ENCODE results near the gene PLA2G6. TPM values are rescaled to one million over a fixed set of nuclear protein-coding genes. Genes with fewer than 3 reads are reported as not detected.

PLA2G6 gene
- total RNA-seq, 2 experiments from 2014 or later = 52.4 to 53.6 TPM

DNA sequence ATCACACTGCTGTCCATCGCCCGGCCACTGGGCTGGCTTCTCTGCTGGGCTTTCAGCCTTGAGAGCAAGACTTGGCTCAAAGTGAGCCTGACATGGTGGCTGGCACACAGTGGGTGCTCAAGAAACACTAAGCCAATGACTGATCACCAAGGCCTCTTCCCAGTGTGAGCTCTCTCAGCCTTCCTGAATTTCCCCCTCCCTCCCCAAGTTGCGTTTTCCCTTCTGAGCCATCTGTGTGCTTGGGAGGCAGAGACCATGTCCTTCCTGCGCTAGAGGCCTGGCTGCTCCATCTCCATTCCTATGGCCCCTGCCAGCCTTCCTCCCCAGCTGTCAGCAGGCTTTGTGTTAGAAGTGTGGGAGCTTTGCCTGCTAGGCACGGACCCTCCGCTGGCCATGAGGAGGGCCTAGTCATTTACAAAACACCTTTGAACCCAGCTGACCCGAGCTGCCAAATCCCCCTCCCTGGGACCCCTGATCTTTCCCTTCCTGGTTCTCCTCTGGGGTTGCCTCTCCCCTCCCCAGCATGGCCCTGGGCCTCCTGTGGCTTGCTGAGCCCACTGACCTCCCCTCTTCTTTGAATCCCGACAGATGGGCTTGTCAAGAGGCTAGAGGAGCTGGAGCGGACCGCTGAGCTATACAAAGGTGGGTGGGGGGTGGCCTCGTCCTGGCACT lies 111.2 kb downstream of the PLA2G6 start:
- Mint-ChIP-seq H3K27ac (no peak overlapping the region), H3K27me3 (no peaks in the 10 kb centered on the region), H3K4me1 (ENCODE audit: low read depth) (no peaks in the 10 kb centered on the region), H3K4me3 (no peak overlapping the region), H3K36me3 (ENCODE audit: low read depth) (peaks cover 11% of the 10 kb centered on the region), H3K9me3 (no peaks in the 10 kb centered on the region)
- ATAC-seq = no peak
- intact Hi-C loops (cut with micrococcal nuclease) = no loop called here
- CTCF ChIA-PET = interaction anchor here (0.9 to 4.1 kb wide), 3 partner anchors 17 to 43 kb away, joined by 3 to 25 read pairs (median 4); no protein-coding TSS in a partner anchor
- no peak for DNase-seq
- POLR2A ChIA-PET = no interaction called here
- TF ChIP-seq, protein P1, sequence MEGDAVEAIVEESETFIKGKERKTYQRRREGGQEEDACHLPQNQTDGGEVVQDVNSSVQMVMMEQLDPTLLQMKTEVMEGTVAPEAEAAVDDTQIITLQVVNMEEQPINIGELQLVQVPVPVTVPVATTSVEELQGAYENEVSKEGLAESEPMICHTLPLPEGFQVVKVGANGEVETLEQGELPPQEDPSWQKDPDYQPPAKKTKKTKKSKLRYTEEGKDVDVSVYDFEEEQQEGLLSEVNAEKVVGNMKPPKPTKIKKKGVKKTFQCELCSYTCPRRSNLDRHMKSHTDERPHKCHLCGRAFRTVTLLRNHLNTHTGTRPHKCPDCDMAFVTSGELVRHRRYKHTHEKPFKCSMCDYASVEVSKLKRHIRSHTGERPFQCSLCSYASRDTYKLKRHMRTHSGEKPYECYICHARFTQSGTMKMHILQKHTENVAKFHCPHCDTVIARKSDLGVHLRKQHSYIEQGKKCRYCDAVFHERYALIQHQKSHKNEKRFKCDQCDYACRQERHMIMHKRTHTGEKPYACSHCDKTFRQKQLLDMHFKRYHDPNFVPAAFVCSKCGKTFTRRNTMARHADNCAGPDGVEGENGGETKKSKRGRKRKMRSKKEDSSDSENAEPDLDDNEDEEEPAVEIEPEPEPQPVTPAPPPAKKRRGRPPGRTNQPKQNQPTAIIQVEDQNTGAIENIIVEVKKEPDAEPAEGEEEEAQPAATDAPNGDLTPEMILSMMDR (IDR thresholded peaks at IDR 0.05) = no peak

GRCh38 chr22:38069372-38070249 lies 112.0 kb downstream of the PLA2G6 start:
- H3K4me1 Mint-ChIP-seq (ENCODE audit: low read depth) = no peaks in the 10 kb centered on the region
- intact Hi-C loops (cut with micrococcal nuclease) = no loop called here
- ChIA-PET CTCF (interaction anchor here (0.7 to 4.1 kb wide), 4 partner anchors 16 to 43 kb away, joined by 3 to 25 read pairs (median 4); no protein-coding TSS in a partner anchor), POLR2A (no interaction called here)
- no peaks in the 10 kb centered on the region for H3K27me3 Mint-ChIP-seq
- H3K9me3 Mint-ChIP-seq = no peaks in the 10 kb centered on the region
- no peak for ATAC-seq
- DNase-seq = no peak
- peaks cover 11% of the 10 kb centered on the region for H3K36me3 Mint-ChIP-seq (ENCODE audit: low read depth)
- H3K27ac Mint-ChIP-seq = no peak overlapping the region
- TF ChIP-seq, protein P1 (IDR thresholded peaks at IDR 0.05) = no peak
- no peak overlapping the region for H3K4me3 Mint-ChIP-seq

GRCh38 chr22:38068641-38069371 lies 112.8 kb downstream of the PLA2G6 start:
- intact Hi-C loops (cut with micrococcal nuclease) = no loop called here
- Mint-ChIP-seq H3K27ac (no peak overlapping the region), H3K4me3 (no peak overlapping the region), H3K4me1 (ENCODE audit: low read depth) (no peaks in the 10 kb centered on the region), H3K36me3 (ENCODE audit: low read depth) (peaks cover 11% of the 10 kb centered on the region), H3K27me3 (no peaks in the 10 kb centered on the region), H3K9me3 (no peaks in the 10 kb centered on the region)
- POLR2A ChIA-PET = no interaction called here
- ATAC-seq (no peak), DNase-seq (no peak)
- TF ChIP-seq, protein P1 (IDR thresholded peaks at IDR 0.05) = no peak
- CTCF ChIA-PET = interaction anchor here (1.4 to 4.1 kb wide), 2 partner anchors 15 to 17 kb away, joined by 4 to 25 read pairs; no protein-coding TSS in a partner anchor

DNA sequence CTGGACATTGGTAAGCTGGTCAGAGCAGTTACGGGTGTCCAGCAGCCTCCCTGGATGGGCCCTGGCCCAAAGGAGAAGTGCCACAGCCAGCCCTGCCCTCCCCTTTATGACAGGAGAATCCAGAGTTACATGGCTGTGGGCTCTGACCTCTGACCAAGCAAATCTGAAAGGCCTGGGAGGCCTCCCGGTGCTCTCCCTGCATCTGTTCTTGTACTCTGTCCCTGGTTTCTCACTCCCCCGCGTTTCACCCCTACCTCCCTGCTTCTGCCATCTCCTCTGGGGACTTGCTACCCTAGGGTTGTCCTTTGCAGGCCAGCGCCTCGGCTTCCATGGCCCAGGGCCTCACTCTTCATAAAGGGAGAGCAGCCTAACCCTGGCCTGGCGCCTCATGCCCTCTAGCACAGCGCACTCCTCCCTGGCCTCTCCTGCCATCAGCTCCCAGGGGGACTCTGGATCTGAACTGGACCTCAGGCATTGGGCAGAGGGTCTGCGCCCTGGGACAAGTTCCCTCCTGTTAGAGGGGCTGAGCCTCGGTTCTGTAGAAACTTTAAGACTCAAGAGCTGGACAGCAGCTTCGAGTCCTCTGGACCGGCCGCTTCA lies 113.8 kb downstream of the PLA2G6 start:
- DNase-seq = no peak
- ChIA-PET CTCF (interaction anchor here (1.0 to 4.1 kb wide), 2 partner anchors 14 to 16 kb away, joined by 3 to 25 read pairs; no protein-coding TSS in a partner anchor), POLR2A (no interaction called here)
- TF ChIP-seq, protein P1 (IDR thresholded peaks at IDR 0.05) = no peak
- ATAC-seq = no peak
- Mint-ChIP-seq H3K27ac (no peak overlapping the region), H3K9me3 (no peaks in the 10 kb centered on the region), H3K36me3 (ENCODE audit: low read depth) (peaks cover 8% of the 10 kb centered on the region), H3K4me3 (no peak overlapping the region), H3K4me1 (ENCODE audit: low read depth) (no peaks in the 10 kb centered on the region), H3K27me3 (no peaks in the 10 kb centered on the region)
- intact Hi-C loops (cut with micrococcal nuclease) = no loop called here

Measured in activated CD8-positive, alpha-beta T cell treated with anti-CD3 and anti-CD28 coated beads for 36 hours (primary cell).